Measurements from ENCODE around the gene PLEKHF1. TPM values are rescaled to one million over a fixed set of nuclear protein-coding genes. Genes with fewer than 3 reads are reported as not detected.

PLEKHF1 gene
- total and polyA plus RNA-seq, 2 donors (not counting 1 experiment from before 2014, with no cell fraction given) = 5.5 to 9.8 TPM

GRCh38 chr19:29717051-29717450, 51.8 kb downstream of the PLEKHF1 start:
- Histone ChIP-seq H3K4me3 (ENCODE audit: control extremely low read depth in 1 of 5, extremely low read depth in 1 of 5, insufficient read depth in 1 of 5, low read depth in 2 of 5, low read length in 4 of 5) (no peak overlapping the region), H3K9ac (ENCODE audit: low read length) (no peak overlapping the region), H3K4me2 (replicated peaks; ENCODE audit: low read depth, low read length, poor library complexity, severe bottlenecking) (no peak overlapping the region), H4K20me1 (ENCODE audit: control insufficient read depth, insufficient read depth, low read length, poor library complexity, severe bottlenecking) (no peaks in the 10 kb centered on the region), H3K4me1 (ENCODE audit: control insufficient read depth in 2 of 2, insufficient read depth in 2 of 2, low read length in 2 of 2) (peaks cover 22 to 35% of the 10 kb centered on the region in 2 donors), H3K79me2 (ENCODE audit: control insufficient read depth, insufficient read depth, low read length) (peaks cover 41% of the 10 kb centered on the region), H2AFZ (ENCODE audit: insufficient read depth, low read depth, low read length, poor library complexity, severe bottlenecking) (no peak overlapping the region), H3K36me3 (replicated peaks in 1 of 2; ENCODE audit: control extremely low read depth in 1 of 2, control insufficient read depth in 1 of 2, extremely low read depth in 1 of 2, insufficient read depth in 2 of 2, low read length in 1 of 2) (no peaks in the 10 kb centered on the region), H3K9me3 (ENCODE audit: control extremely low read depth in 1 of 3, control insufficient read depth in 2 of 3, insufficient read depth in 1 of 3, low read length in 2 of 3) (no peaks in the 10 kb centered on the region), H3K27ac (ENCODE audit: low read length in 2 of 2) (no peak overlapping the region), H3K27me3 (replicated peaks in 1 of 4; ENCODE audit: control extremely low read depth in 1 of 4, control insufficient read depth in 3 of 4, insufficient read depth in 4 of 4, low read length in 3 of 4) (no peaks in the 10 kb centered on the region)
- Mint-ChIP-seq H3K9me3 (ENCODE audit: insufficient read depth) (no peaks in the 10 kb centered on the region), H3K27me3 (peaks cover 3% of the 10 kb centered on the region), H3K4me3 (no peak overlapping the region), H3K27ac (no peak overlapping the region), H3K4me1 (peaks cover 37% of the 10 kb centered on the region)
- intact Hi-C loops (cut with micrococcal nuclease) = loop anchor here (2.0 to 5.0 kb wide), 2 partner anchors 226 to 1925 kb away; partner anchors contain the start of gene URI1
- ChIA-PET POLR2A (interaction anchor here (0.9 to 3.0 kb wide), 5 partner anchors 22 to 110 kb away, joined by 3 to 29 read pairs (median 8); partner anchors contain the start of genes PLEKHF1 and POP4), CTCF (interaction anchor here (0.6 to 11.1 kb wide), 32 partner anchors 8 to 293 kb away, joined by 3 to 273 read pairs (median 5); partner anchors contain the start of genes PLEKHF1, POP4 and URI1)
- DNase-seq = no peak
- ATAC-seq (ENCODE audit: low read depth) = no peak
- TF ChIP-seq EZH2 (IDR thresholded peaks at IDR 0.05; ENCODE audit: borderline replicate concordance, insufficient read depth, low read depth, low read length, poor library complexity, severe bottlenecking) = no peak
- TF ChIP-seq, protein P1, sequence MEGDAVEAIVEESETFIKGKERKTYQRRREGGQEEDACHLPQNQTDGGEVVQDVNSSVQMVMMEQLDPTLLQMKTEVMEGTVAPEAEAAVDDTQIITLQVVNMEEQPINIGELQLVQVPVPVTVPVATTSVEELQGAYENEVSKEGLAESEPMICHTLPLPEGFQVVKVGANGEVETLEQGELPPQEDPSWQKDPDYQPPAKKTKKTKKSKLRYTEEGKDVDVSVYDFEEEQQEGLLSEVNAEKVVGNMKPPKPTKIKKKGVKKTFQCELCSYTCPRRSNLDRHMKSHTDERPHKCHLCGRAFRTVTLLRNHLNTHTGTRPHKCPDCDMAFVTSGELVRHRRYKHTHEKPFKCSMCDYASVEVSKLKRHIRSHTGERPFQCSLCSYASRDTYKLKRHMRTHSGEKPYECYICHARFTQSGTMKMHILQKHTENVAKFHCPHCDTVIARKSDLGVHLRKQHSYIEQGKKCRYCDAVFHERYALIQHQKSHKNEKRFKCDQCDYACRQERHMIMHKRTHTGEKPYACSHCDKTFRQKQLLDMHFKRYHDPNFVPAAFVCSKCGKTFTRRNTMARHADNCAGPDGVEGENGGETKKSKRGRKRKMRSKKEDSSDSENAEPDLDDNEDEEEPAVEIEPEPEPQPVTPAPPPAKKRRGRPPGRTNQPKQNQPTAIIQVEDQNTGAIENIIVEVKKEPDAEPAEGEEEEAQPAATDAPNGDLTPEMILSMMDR (IDR thresholded peaks at IDR 0.05) = no peak
- WGBS (ENCODE audit: insufficient coverage) = 93% methylated on average over 14 of the region's 16 CpGs

DNA sequence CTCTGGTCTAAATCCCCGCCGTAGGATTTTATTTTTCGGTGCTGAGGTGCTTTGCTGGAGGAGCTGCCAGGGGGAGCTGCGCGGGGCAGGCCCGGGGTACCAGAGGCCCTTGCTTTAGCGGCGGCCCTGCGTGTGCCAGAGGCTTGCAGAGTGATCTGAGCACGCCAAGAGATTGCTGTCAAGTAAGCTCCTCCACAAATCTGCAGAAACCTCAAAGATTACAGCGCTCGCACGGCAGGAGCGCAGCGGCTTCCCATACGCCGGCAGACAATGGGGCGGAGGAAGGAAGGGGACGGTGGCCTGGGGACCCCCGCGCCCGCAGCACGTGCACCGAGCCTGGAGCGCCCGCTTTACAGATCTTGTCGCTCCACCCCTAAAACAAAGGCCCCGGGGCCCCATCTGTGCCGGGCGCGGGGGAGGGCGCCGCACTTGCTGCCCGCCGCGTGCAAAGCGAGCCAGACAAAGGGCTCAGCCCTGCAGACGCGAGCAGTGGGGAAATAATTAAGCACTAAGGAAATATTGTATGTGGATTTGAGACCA, 58.9 kb downstream of the PLEKHF1 start:
- peaks cover 43% of the 10 kb centered on the region for H3K27me3 Mint-ChIP-seq

More for the DNA sequence above, 58.9 kb downstream of the PLEKHF1 start:
- Histone ChIP-seq H3K4me1 (ENCODE audit: control insufficient read depth in 2 of 2, insufficient read depth in 2 of 2, low read length in 2 of 2) (peaks cover 8 to 12% of the 10 kb centered on the region in 2 donors), H3K4me3 (ENCODE audit: control extremely low read depth in 1 of 5, extremely low read depth in 1 of 5, insufficient read depth in 1 of 5, low read depth in 2 of 5, low read length in 4 of 5) (peak overlapping the region in 2 of 5 experiments; percentile 9 to 10), H3K27me3 (replicated peaks in 1 of 4; ENCODE audit: control extremely low read depth in 1 of 4, control insufficient read depth in 3 of 4, insufficient read depth in 4 of 4, low read length in 3 of 4) (peaks cover 0 to 38% (median 15%) of the 10 kb centered on the region in 4 experiments), H3K79me2 (ENCODE audit: control insufficient read depth, insufficient read depth, low read length) (no peaks in the 10 kb centered on the region), H3K9ac (ENCODE audit: low read length) (peak overlapping the region; percentile 37), H3K9me3 (ENCODE audit: control extremely low read depth in 1 of 3, control insufficient read depth in 2 of 3, insufficient read depth in 1 of 3, low read length in 2 of 3) (no peaks in the 10 kb centered on the region), H3K27ac (ENCODE audit: low read length in 2 of 2) (no peak overlapping the region), H4K20me1 (ENCODE audit: control insufficient read depth, insufficient read depth, low read length, poor library complexity, severe bottlenecking) (no peaks in the 10 kb centered on the region), H2AFZ (ENCODE audit: insufficient read depth, low read depth, low read length, poor library complexity, severe bottlenecking) (peak overlapping the region; percentile 71), H3K4me2 (replicated peaks; ENCODE audit: low read depth, low read length, poor library complexity, severe bottlenecking) (peak overlapping the region; percentile 69), H3K36me3 (replicated peaks in 1 of 2; ENCODE audit: control extremely low read depth in 1 of 2, control insufficient read depth in 1 of 2, extremely low read depth in 1 of 2, insufficient read depth in 2 of 2, low read length in 1 of 2) (no peaks in the 10 kb centered on the region)
- DNase-seq (peak; percentile 32), ATAC-seq (ENCODE audit: low read depth) (no peak)
- Mint-ChIP-seq H3K9me3 (ENCODE audit: insufficient read depth) (no peaks in the 10 kb centered on the region), H3K27ac (no peak overlapping the region), H3K4me3 (peak overlapping the region; percentile 41), H3K4me1 (peaks cover 8% of the 10 kb centered on the region)
- TF ChIP-seq, protein P1 (IDR thresholded peaks at IDR 0.05) = no peak
- no peak for TF ChIP-seq EZH2 (IDR thresholded peaks at IDR 0.05; ENCODE audit: borderline replicate concordance, insufficient read depth, low read depth, low read length, poor library complexity, severe bottlenecking)
- intact Hi-C loops (cut with micrococcal nuclease) = no loop called here
- ChIA-PET CTCF (interaction anchor here (2.5 kb wide), 1 partner anchor 8 kb away, joined by 10 read pairs; no protein-coding TSS in a partner anchor), POLR2A (no interaction called here)
- 4% methylated on average over 39 of the region's 39 CpGs for WGBS (ENCODE audit: insufficient coverage)
